Activated T-cell treated with anti-CD3 and anti-CD28 coated beads for 4 hours (primary cell): ENCODE results near the gene IMP4.

ENCODE experiments used
- DNase-seq: peaks from one replicate; pipeline ENCODE4 v3.0.0-alpha.2; 2020

IMP4 gene

GRCh38 chr2:130378898-130379214 is 36.2 kb downstream of the IMP4 start:
- DNase-seq: no peak

GRCh38 chr2:130380096-130380934 is 37.6 kb downstream of the IMP4 start:
- DNase-seq: no peak

- DNase-seq: no peak
Observed at GRCh38 chr2:130381145-130381544, 38.4 kb downstream of the IMP4 start.

- no peak for DNase-seq
Observed at GRCh38 chr2:130381619-130382018, 38.9 kb downstream of the IMP4 start.

- DNase-seq: no peak
Observed at GRCh38 chr2:130382313-130382917, 39.7 kb downstream of the IMP4 start.

- DNase-seq: no peak
Observed at GRCh38 chr2:130385709-130386108, 43.0 kb downstream of the IMP4 start.

- DNase-seq: no peak
Observed at GRCh38 chr2:130387071-130387400, 44.3 kb downstream of the IMP4 start.

- DNase-seq: no peak
Observed at GRCh38 chr2:130387804-130388203, 45.1 kb downstream of the IMP4 start.

GRCh38 chr2:130388221-130388907 is 45.7 kb downstream of the IMP4 start:
- DNase-seq: no peak

- no peak for DNase-seq
Observed at GRCh38 chr2:130389358-130389757, 46.7 kb downstream of the IMP4 start.

- no peak for DNase-seq
Observed at GRCh38 chr2:130389783-130390182, 47.1 kb downstream of the IMP4 start.

GRCh38 chr2:130390460-130391057 is 47.9 kb downstream of the IMP4 start:
- DNase-seq: no peak

- DNase-seq: peak; percentile 51
Observed at GRCh38 chr2:130391058-130391871, 48.6 kb downstream of the IMP4 start.

- no peak for DNase-seq
Observed at GRCh38 chr2:130391872-130392670, 49.4 kb downstream of the IMP4 start.

- no peak for DNase-seq
Observed at GRCh38 chr2:130393318-130393910, 50.7 kb downstream of the IMP4 start.
